Limb (tissue), 2 donors: Measurements from ENCODE around the gene KRT9.
"Not testable (repeated sequence)": the region's sequence is repeated elsewhere in the genome, so short reads cannot be mapped to it uniquely, and the experiment has no call there.

ENCODE experiments used
- DNase-seq, 2 donors: peaks; one replicate each; pipeline ENCODE4 v3.0.0-alpha.2; 2016; ENCODE audit errors: extremely low spot score in 2 of 2

KRT9 gene

GRCh38 chr17:41606930-41607329 lies 35.1 kb upstream of the KRT9 start:
- DNase-seq = not testable (repeated sequence)

GRCh38 chr17:41602524-41602923 lies 30.7 kb upstream of the KRT9 start:
- DNase-seq = no peak

DNA sequence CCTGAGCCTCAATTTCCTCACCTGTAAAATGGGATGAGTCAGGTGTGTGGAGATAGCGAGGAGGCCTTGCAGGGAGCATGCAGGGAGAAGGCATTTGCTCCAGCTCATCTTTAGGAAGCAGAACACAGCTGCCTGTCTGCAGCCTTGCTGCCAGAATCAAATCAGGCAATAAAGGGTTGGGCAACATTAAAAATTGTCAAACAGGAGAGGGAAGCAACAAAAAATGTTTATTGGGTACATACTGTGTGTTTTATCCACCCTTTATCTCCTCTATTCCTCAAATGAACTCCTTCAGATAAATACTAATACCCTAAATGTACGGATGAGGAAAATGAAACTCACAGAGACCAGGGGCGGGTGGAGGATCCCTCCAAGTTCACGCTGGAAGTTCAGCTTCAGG lies 28.5 kb upstream of the KRT9 start:
- no peak for DNase-seq

DNA sequence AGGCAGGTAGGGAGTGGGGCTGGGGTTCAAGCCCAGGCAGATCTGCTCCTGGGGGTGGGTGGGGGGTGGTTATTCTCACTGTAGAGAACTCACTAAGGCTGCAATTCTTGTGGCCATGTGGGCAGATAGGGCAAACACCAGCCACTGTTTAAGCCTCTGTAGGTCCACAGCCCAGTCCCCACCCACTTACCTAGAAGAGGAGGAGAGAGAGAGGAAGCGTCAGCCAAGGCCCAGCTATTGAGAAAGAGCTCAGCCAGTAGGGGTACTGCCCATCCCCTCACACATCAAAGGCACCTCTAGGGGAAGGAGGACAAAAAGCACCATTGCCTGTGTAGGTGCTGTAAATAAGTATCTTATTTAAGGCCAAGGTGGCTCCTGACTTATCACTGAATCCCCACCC lies 27.8 kb upstream of the KRT9 start:
- no peak for DNase-seq

GRCh38 chr17:41595585-41595984 lies 23.7 kb upstream of the KRT9 start:
- no peak for DNase-seq

DNA sequence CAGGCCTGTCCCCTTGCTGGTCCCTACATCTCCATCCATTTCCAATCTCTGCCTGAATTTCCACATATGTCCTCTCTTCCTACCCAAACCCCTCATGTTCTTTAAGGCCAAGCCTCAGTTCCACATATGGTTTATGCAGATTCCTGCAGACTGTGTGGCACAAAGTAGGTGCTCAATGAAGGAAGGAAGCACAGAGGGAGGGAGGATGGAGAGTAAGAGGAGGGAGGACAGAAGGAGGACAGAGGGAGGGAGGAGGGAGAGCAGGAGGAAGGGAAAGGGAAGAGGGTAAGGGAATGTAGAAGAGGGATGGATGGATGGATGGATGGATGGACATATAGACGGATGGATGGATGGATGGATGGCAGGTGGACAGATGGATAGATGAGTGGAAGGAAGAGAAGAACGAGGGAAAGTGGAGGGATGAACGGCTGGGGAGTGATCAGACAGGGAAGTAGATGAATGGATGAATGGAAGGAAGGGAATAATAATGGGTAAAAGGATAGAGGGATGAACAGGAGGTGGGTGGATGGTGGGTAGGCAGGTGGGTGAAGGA lies 22.6 kb upstream of the KRT9 start:
- no peak for DNase-seq

- DNase-seq = no peak
These were observed 21.6 kb upstream of the KRT9 start for GRCh38 chr17:41593306-41593981.

DNA sequence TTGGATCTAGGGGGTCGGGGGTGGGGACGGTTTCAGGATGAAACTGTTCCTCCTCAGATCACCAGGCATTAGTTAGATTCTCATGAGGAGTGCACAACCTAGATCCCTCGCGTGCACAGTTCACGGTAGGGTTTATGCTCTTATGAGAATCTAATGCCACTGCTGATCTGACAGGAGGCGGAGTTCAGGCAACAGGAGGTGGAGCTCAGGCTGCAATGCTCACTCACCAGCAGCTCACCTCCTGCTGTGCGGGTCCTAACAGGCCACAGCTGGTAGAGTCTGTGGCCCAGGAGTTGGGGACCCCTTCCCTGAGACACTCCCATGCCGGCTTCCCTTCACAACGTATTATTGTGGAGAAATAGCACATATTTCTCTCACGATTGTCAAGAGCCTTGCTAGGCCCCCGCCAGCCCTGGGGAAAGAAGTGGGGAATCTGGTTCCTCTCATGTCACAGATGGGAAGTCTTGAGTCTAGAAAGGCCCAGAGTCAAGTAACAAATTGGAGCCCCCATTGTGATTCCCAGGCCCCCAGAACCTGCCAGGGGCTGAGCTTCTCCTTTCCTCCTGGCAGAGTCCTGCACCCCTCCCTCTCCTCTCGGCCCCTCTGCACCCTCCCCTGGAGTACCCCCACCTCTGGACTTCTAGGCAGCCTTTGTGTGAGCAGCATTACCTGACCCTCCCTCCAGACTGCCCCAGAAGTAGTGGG lies 20.9 kb upstream of the KRT9 start:
- DNase-seq = no peak

DNA sequence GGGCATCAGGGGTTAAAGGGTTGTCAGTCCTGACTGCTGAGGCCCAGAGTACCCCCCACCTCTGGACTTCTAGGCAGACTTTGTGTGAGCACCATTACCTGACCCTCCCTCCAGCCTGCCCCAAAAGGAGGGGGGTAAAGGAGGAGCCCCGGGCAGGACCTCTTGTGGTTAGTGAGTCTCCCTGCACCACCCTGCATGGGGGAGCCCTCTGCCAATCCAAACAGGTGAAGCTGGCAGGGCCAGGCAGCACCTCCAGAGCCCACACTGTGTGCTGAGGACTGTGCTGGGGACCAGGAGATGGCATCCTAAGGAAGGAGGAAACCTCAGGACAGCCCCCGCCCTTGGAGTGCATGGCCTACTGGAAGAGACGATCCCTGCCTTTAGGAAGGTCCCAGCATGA lies 17.4 kb upstream of the KRT9 start:
- DNase-seq = no peak

DNA sequence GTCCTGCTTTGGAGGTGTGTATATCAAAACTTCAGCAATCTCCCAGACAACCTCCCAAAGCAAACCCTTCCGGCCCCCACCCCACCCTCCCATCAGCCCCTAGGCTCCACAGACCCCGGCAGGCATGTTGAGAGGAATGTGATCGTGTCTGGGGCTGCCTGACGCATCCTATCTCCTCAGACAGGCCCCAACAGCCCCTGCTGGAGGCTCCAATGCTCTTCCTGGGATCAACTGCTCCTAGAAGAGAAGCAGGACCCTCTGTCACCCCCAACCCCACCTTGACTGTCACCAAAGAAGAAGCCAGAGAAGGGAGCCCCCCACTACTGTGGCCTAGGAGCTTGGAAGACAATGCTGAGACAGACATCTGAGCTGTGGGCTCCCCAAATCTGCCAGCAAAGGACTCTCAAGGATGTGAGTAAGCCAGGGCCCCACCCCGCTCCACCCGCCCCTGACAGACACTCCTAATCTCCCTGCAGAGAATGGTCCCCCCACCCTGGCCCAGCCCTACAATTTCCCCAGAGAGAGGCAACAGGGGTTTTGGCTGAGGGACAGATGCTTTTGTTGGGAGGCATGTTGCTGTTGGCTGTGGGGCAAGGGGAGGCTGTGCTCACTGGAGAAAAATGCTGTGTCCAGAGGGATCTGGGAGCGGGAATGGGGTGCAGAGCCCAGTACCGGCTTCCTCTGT lies 16.4 kb upstream of the KRT9 start:
- DNase-seq = no peak

GRCh38 chr17:41586863-41587495 lies 15.1 kb upstream of the KRT9 start, which contains the start of gene KRT14:
Gene KRT14, minus strand, starts transcription at chr17:41586895. Its CDS starts 61 bp downstream, at chr17:41586834.
- DNase-seq = no peak

DNA sequence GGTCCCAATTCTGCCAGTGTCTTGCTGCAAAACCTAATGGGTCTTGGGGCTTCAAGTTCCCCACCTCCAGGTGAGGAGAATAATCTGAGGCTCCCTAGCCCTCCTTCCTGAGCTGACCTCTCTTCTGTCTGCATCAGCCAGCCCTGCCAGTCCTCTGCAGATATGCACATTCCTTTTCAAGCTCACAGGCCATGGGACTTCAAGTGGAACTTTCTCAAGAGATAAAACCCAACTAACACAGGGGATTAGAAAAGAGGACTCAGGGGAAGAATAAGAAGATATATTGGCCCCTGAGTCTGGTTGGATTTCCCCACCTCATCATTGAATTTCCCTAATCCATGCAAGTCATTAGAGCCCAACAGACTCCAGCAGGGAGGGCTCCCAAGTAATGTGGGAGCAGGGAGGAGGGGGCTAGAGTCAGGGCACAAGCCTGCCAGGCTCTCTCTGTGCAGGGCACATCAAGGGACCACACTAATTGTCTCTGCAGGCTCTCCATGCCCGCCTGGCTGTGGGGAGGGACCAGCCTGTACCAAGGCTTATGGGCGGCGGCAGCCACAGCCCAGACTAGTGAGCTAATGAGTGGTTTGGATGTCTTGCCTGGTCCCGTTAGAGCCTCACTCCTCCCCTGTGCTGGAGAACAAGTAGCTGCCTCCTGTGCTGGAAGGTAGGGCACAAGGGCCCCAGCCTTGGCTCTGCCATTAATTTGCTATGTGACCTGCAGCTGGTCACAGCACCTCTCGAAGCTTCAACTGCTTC lies 13.6 kb upstream of the KRT9 start:
- no peak for DNase-seq

- DNase-seq = not testable (repeated sequence)
These were observed 12.6 kb upstream of the KRT9 start for GRCh38 chr17:41584331-41584927.

DNA sequence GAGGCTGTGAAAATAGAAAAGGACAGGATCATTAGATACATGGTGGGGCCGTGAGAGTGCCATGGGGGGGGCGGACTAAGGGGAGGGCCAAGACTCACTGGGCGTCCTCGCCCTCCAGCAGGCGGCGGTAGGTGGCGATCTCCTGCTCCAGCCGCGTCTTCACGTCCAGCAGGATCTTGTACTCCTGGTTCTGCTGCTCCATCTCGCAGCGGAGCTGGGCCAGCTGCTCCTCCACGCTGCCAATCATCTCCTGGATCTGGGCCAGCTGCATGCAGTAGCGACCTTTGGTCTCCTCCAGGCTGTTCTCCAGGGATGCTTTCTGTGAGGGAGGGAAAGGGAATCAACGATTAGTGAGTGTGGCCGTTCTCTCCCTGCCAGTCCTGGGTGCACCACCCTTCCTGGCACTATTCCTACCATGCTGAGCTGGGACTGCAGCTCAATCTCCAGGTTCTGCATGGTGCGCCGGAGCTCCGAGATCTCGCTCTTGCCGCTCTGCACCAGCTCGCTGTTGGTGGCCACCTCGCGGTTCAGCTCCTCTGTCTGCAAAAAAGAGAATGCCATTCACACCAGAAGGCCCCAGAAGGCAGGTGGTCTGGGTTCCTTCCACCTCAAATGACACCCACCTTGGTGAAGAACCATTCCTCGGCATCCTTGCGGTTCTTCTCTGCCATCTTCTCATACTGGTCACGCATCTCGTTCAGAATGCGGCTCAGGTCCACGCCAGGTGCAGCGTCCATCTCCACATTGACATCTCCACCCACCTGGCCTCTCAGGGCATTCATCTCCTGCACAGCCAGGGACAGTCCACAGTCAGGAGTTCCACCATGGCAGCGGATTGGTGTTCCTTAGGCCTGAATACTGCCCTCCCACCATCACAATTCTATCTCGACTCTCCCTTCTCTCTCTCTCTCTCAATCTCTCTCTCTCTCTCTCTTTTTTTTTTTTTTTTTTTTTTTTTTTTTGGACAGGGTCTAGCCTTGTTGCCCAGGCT lies 11.6 kb upstream of the KRT9 start:
- DNase-seq = no peak

- DNase-seq = not testable (repeated sequence)
These were observed 10.5 kb upstream of the KRT9 start for GRCh38 chr17:41582061-41582968.

DNA sequence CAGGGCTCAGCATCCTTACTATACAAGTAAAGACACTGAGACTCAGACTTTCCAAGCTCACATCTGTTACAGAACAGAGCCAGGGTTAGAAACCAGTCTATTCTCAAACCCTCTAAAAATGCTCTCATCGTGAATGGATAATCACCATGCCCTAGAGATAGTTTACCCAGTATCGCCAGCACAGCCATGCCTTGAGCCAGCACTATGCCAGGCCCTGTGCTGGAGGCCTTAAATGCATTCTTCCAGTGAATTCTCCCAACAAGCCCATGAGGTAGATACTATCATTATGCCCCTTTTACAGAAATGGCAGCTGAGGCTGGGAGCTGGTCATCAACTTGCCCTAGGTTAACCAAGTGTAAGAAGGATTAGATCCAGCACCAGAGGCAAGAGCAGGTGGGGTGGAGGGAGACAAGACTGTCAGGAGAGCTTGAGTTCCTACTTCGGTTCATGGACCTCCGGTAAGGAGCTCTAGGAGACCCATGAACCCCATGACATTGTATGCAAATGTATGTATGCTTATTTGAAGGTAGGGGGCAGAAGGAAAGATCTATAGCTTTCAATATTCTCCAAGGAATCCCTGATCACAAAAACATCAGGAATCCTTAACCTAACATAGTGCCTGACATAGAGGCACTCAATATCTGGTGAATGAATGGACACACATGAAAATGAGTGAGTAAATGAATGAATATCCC lies 9.7 kb upstream of the KRT9 start:
- no peak for DNase-seq

DNA sequence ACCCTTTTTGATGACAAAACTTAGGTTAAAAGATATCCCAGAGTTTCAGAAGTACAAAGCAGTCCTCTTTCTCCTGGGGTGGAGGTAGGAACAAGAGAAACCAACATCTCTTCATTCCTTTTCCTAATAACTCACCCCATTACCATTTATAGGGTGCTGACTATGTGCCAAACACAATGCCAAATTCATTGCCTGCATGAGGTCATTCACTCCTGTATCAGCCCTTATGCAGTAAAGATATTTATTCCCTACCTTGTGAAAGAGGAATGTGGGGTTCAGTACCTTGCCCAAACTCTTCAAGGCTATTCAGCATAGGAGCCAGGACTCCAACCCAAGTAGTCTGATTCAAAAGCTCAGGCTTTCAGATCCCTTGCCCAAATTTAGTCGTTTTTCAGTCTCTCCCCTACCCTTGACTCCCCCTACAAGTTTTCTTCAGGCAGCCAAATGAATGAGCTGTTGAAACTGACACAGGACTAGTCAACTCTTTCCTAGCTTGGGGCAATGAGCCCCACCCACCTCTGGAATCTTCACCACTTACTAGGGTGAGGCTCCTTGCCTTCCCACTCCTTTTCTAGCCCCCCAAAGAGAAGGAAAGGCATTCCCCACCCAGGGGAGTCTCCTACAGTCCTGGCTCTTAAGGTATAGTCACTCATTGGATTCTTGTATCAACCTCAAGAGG lies 9.0 kb upstream of the KRT9 start:
- DNase-seq = no peak
